Spleen (tissue), 11 donors: Measurements from ENCODE around the gene C8A. TPM values are rescaled to one million over a fixed set of nuclear protein-coding genes. Genes with fewer than 3 reads are reported as not detected.

Experiments
- DNase-seq: peaks from one replicate; pipeline ENCODE4 v3.0.0-alpha.2; 2020
- H3K27ac ChIP-seq, 8 donors: fragments of 200-600 bp; sonication (generic) in 7 of 8; 1 replicate in 4 of 8; 2 replicates in 4 of 8; pipeline versions ENCODE4 v1.5.0 to v1.8.0; 2016 to 2021; ENCODE audit warnings: inconsistent platforms in 4 of 8, mild to moderate bottlenecking in 4 of 8, moderate library complexity in 1 of 8
- H3K27me3 ChIP-seq, 7 donors: fragments of 200-600 bp; sonication (generic) in 6 of 7; replicated peaks in 1 of 7; 1 replicate in 4 of 7; 2 replicates in 3 of 7; pipeline versions ENCODE4 v1.5.0 to v1.8.0; 2016 to 2021; ENCODE audit warnings: inconsistent platforms in 3 of 7, mild to moderate bottlenecking in 1 of 7
- H3K36me3 ChIP-seq, 6 donors: fragments of 200-600 bp; sonication (generic) in 5 of 6; 1 replicate in 4 of 6; 2 replicates in 2 of 6; pipeline versions ENCODE4 v1.5.0 to v1.8.0; 2016 to 2021; ENCODE audit warnings: inconsistent platforms in 2 of 6
- H3K4me1 ChIP-seq, 6 donors: fragments of 200-600 bp; sonication (generic) in 5 of 6; 1 replicate in 3 of 6; 2 replicates in 3 of 6; pipeline versions ENCODE4 v1.5.0 to v1.8.0; 2016 to 2021; ENCODE audit warnings: inconsistent platforms in 3 of 6
- H3K4me3 ChIP-seq, 8 donors: fragments of 200-600 bp; sonication (generic) in 7 of 8; 1 replicate in 4 of 8; 2 replicates in 4 of 8; pipeline versions ENCODE4 v1.5.0 to v1.8.0; 2016 to 2021; ENCODE audit warnings: inconsistent platforms in 4 of 8, mild to moderate bottlenecking in 4 of 8, moderate library complexity in 2 of 8
- H3K9me3 ChIP-seq, 8 donors: fragments of 200-600 bp; sonication (generic) in 7 of 8; 1 replicate in 4 of 8; 2 replicates in 4 of 8; pipeline versions ENCODE4 v1.5.0 to v1.8.0; 2016 to 2021; ENCODE audit warnings: inconsistent platforms in 4 of 8
- POLR2A ChIP-seq, 3 donors: fragments of 450-650 bp; IDR thresholded peaks; one replicate each; pipeline ENCODE4 v1.5.1; 2017; ENCODE audit warnings: antibody characterized with exemption in 3 of 3, mild to moderate bottlenecking in 1 of 3
- POLR2AphosphoS5 ChIP-seq, 3 donors: sonication (generic); formaldehyde crosslinking; IDR thresholded peaks; one replicate each; pipeline ENCODE4 v1.5.1; 2017; ENCODE audit warnings: antibody characterized with exemption in 3 of 3
- WGBS, 5 donors: extraction: QIAGEN DNeasy Blood & Tissue Kit in 3 of 5; methylation state at CpG; one replicate each; pipeline versions ENCODE4 v1.1.5 to v1.1.7; 2013 to 2018; 5-methylcytosine and 5-hydroxymethylcytosine counted together
- intact Hi-C: fragments of 100-400 bp; cut with DNase I; formaldehyde crosslinking; loops from one replicate; pipeline ENCODE4 v1.15.0; 2023; ENCODE audit warnings: low total_unique reads
- polyA plus RNA-seq, 3 donors: library from polyadenylated mRNA; stranded (reverse); fragments of 200-250 nt; gene quantifications; one replicate each; pipeline ENCODE4 v1.2.1, GENCODE V29; 2013
- total RNA-seq, 7 donors: library from RNA; depleted of rRNA in 3 of 7; stranded (reverse); fragments of >200 nt in 3 of 7; fragmentation: NEBNext Ultra II Directional in 4 of 7; extraction: Animal tissue kit (Norgen Biotek cat#: 25700) in 4 of 7; gene quantifications; one replicate each; pipeline versions ENCODE4 v1.1.0 to v1.2.1, GENCODE V29; 2016 to 2021
- TF ChIP-seq, protein P1 (sequence below), 11 experiments: fragments of 200-600 bp in 7 of 11; fragments of 450-650 bp in 4 of 11; sonication (generic) in 4 of 11; IDR thresholded peaks in 8 of 11; conservative IDR thresholded peaks in 3 of 11; 1 replicate in 7 of 11; 2 replicates in 4 of 11; pipeline versions ENCODE4 v1.4.0 to v1.8.0; 2016 to 2021; ENCODE audit warnings: antibody characterized with exemption in 11 of 11, inconsistent platforms in 4 of 11, mild to moderate bottlenecking in 1 of 11
- donor health status: healthy with polysubstance abuse.
- donor health status: DM: no; HTN: no; CAD: no; lungs with moderate emphysema.
- donor health status: DM: no; HTN: no; CAD: no.
- donor health status: Bipolar disorder and iron deficiency.
- donor health status: healthy.
- donor health status: DM: no; HTN: no; CAD: no.
- donor health status: DM: yes; HTN: yes; CAD: no.

C8A gene
- total and polyA plus RNA-seq, 10 donors: 0.03 TPM; not detected in 9

DNA sequence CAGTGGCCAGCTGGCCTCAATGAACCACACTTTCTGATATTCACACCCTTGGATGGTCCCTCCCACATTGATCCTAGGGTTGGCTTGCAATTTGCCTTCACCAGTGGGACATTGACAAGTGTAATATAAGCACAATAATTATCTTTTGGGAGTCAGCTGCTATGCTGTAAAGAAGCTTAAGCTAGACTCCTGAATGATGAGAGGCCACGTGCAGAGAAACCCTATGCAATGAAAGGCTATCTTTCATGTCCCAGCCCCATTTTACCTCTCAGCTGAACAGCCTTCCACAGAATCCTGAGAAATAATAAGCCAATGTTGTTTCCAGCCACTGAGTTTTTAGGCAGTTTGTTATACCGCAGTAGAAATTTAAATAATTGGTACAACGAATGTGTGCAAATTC, 11.1 kb upstream of the C8A start:
- WGBS, 5 donors: 85 to 96% (median 86%) methylated on average over 3 of the region's 3 CpGs
- Histone ChIP-seq H3K4me3 (no peak overlapping the region), H3K27ac (no peak overlapping the region), H3K27me3 (peaks cover 0 to 14% (median 0%) of the 10 kb centered on the region in 7 donors), H3K4me1 (no peaks in the 10 kb centered on the region), H3K9me3 (peaks cover 0 to 10% (median 2%) of the 10 kb centered on the region in 8 donors), H3K36me3 (no peaks in the 10 kb centered on the region)
- intact Hi-C loops: no loop called here
- TF ChIP-seq POLR2A (IDR thresholded peaks at IDR 0.05) (no peak), POLR2AphosphoS5 (IDR thresholded peaks at IDR 0.05) (no peak)
- TF ChIP-seq, protein P1, sequence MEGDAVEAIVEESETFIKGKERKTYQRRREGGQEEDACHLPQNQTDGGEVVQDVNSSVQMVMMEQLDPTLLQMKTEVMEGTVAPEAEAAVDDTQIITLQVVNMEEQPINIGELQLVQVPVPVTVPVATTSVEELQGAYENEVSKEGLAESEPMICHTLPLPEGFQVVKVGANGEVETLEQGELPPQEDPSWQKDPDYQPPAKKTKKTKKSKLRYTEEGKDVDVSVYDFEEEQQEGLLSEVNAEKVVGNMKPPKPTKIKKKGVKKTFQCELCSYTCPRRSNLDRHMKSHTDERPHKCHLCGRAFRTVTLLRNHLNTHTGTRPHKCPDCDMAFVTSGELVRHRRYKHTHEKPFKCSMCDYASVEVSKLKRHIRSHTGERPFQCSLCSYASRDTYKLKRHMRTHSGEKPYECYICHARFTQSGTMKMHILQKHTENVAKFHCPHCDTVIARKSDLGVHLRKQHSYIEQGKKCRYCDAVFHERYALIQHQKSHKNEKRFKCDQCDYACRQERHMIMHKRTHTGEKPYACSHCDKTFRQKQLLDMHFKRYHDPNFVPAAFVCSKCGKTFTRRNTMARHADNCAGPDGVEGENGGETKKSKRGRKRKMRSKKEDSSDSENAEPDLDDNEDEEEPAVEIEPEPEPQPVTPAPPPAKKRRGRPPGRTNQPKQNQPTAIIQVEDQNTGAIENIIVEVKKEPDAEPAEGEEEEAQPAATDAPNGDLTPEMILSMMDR (IDR thresholded peaks at IDR 0.05 in 8 of 11, conservative IDR thresholded peaks at IDR 0.05 in 3 of 11): no peak
- no peak for DNase-seq

DNA sequence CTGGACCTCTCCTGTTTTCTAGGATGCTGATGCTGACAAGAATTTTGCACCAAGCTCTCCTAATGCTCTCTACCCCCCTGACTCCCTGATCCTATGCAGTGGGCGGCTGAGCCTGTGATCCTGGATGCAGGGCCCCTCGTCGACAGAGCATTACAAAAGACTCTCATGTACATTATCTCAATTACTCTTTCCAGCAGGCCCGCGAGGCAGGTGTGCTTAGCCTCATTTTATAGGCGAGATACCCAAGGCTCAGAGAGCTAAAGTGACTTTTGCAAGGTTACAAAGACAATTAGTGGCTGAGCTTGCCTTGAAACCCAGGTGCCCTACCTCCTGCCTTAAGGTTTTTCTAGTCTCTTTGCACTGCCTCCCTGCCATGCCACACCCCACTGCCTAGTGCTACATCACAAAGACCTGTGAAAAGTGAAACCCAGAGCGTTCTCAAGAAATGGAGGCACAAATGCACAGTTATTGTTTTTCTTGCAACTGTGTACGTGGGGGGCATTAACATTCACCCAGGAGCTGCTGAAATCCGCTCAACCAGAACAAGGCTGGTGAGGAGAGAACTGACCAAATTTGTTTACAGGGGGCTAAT, 10.0 kb upstream of the C8A start:
- WGBS, 5 donors: 62 to 73% (median 68%) methylated on average over 6 to 9 of the region's 9 CpGs
- intact Hi-C loops: no loop called here
- H3K36me3 ChIP-seq: no peaks in the 10 kb centered on the region
- peaks cover 0 to 14% (median 0%) of the 10 kb centered on the region in 7 donors for H3K27me3 ChIP-seq
- no peak overlapping the region for H3K27ac ChIP-seq
- DNase-seq: no peak
- no peak overlapping the region for H3K4me3 ChIP-seq
- no peaks in the 10 kb centered on the region for H3K4me1 ChIP-seq
- TF ChIP-seq, protein P1 (IDR thresholded peaks at IDR 0.05 in 8 of 11, conservative IDR thresholded peaks at IDR 0.05 in 3 of 11): no peak
- no peak for TF ChIP-seq POLR2AphosphoS5 (IDR thresholded peaks at IDR 0.05)
- no peak for TF ChIP-seq POLR2A (IDR thresholded peaks at IDR 0.05)
- peaks cover 0 to 4% (median 0%) of the 10 kb centered on the region in 8 donors for H3K9me3 ChIP-seq

DNA sequence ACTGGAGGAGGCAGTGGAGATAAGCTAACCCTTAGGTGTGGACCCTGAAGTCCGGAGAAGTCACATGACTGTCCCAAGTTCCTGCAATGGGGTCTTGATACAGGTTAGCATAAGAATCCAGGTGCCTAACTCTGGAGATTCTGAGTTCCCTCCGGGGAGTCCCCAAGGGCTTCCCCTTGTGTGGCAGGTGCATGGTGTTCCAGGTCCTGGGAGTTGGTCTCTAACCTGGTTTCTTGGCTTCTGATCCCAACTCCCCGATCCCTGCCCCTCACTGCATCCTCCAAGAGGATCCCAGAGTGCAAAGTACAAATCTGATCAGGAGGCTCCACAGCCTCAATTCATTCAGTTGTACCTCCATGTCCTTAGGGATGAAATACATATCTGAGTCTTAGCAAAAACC, 9.3 kb upstream of the C8A start:
- Histone ChIP-seq H3K4me3 (no peak overlapping the region), H3K9me3 (no peaks in the 10 kb centered on the region), H3K27ac (no peak overlapping the region), H3K4me1 (no peaks in the 10 kb centered on the region), H3K36me3 (no peaks in the 10 kb centered on the region), H3K27me3 (peaks cover 0 to 14% (median 0%) of the 10 kb centered on the region in 7 donors)
- DNase-seq: no peak
- intact Hi-C loops: no loop called here
- TF ChIP-seq POLR2A (IDR thresholded peaks at IDR 0.05) (no peak), POLR2AphosphoS5 (IDR thresholded peaks at IDR 0.05) (no peak)
- TF ChIP-seq, protein P1 (IDR thresholded peaks at IDR 0.05 in 8 of 11, conservative IDR thresholded peaks at IDR 0.05 in 3 of 11): no peak
- WGBS, 5 donors: 84 to 97% (median 85%) methylated on average over 3 of the region's 3 CpGs

DNA sequence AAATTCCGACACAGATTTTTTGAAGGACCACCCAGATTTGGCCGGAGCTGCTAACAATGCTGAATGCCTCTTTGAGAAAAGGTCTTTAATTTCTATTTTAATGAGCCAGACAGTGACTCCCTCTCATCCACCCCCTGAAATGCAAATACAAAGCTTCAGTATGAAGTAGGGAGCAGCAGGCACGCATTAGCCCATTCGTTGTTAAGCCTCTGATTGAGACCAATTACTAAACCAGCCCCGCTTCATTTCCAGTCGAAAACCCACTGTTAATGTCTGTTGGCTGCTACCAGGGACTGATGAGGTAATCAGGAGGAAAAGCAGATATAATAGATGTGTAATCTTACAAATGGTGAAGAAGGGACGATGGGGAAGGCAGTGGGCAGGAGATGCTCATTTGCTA, 4.8 kb upstream of the C8A start:
- Histone ChIP-seq H3K27ac (no peak overlapping the region), H3K9me3 (no peaks in the 10 kb centered on the region), H3K4me1 (no peaks in the 10 kb centered on the region), H3K36me3 (no peaks in the 10 kb centered on the region), H3K27me3 (peaks cover 0 to 13% (median 0%) of the 10 kb centered on the region in 7 donors), H3K4me3 (no peak overlapping the region)
- 75 to 87% (median 84%) methylated on average over 7 of the region's 7 CpGs for WGBS, 5 donors
- TF ChIP-seq, protein P1 (IDR thresholded peaks at IDR 0.05 in 8 of 11, conservative IDR thresholded peaks at IDR 0.05 in 3 of 11): no peak
- TF ChIP-seq POLR2A (IDR thresholded peaks at IDR 0.05) (no peak), POLR2AphosphoS5 (IDR thresholded peaks at IDR 0.05) (no peak)
- intact Hi-C loops: no loop called here
- no peak for DNase-seq
